OCI-LY1 (cell line): ENCODE results near the gene CA5A.

Experiments used
- H2AFZ ChIP-seq: fragments of 200-600 bp; sonication (generic), shearing (Covaris generic); 2 replicates; pipeline ENCODE4 v1.6.0; 2014; ENCODE audit warnings: antibody characterized with exemption, mild to moderate bottlenecking, low read length
- H3F3A ChIP-seq: fragments of 200-600 bp; sonication (generic), shearing (Covaris generic); 2 replicates; pipeline ENCODE4 v1.6.0; 2014; ENCODE audit warnings: mild to moderate bottlenecking, antibody characterized with exemption, low read length, moderate library complexity; ENCODE audit not compliant: insufficient read depth
- H3K27ac ChIP-seq: fragments of 200-600 bp; sonication (generic); 2 replicates; pipeline ENCODE4 v1.5.1; 2014; ENCODE audit warnings: low read length, mixed run types, mild to moderate bottlenecking, low read depth; ENCODE audit not compliant: poor library complexity, severe bottlenecking
- H3K27me3 ChIP-seq: fragments of 200-600 bp; sonication (generic); 2 replicates; pipeline ENCODE4 v1.6.0; 2014; ENCODE audit warnings: antibody characterized with exemption, mild to moderate bottlenecking, low read length, moderate library complexity; ENCODE audit not compliant: insufficient read depth
- H3K36me3 ChIP-seq: fragments of 200-600 bp; sonication (generic); 2 replicates; pipeline ENCODE4 v1.6.1; 2014; ENCODE audit warnings: mild to moderate bottlenecking, antibody characterized with exemption, low read length, moderate library complexity, mixed read lengths; ENCODE audit not compliant: insufficient read depth
- H3K4me1 ChIP-seq: fragments of 200-600 bp; sonication (generic); 2 replicates; pipeline ENCODE4 v1.5.1; 2014; ENCODE audit warnings: mild to moderate bottlenecking, low read length, moderate library complexity; ENCODE audit not compliant: insufficient read depth, severe bottlenecking
- H3K4me2 ChIP-seq: fragments of 200-600 bp; sonication (generic), shearing (Covaris generic); 2 replicates; pipeline ENCODE4 v1.6.1; 2014; ENCODE audit warnings: low read length
- H3K4me3 ChIP-seq: fragments of 200-600 bp; sonication (generic); 2 replicates; pipeline ENCODE4 v1.5.1; 2014; ENCODE audit warnings: low read length, low read depth, mild to moderate bottlenecking, mixed read lengths; ENCODE audit not compliant: poor library complexity, severe bottlenecking
- H3K79me2 ChIP-seq: fragments of 200-600 bp; shearing (Covaris generic); 2 replicates; pipeline ENCODE4 v1.6.1; 2016; ENCODE audit warnings: mixed run types, low read length, mixed read lengths; ENCODE audit not compliant: insufficient read depth
- H3K9ac ChIP-seq: fragments of 200-600 bp; sonication (generic), shearing (Covaris generic); 2 replicates; pipeline ENCODE4 v1.6.1; 2014; ENCODE audit warnings: mild to moderate bottlenecking, low read length, mixed read lengths
- H3K9me2 ChIP-seq: fragments of 200-600 bp; sonication (generic), shearing (Covaris generic); 2 replicates; pipeline ENCODE4 v1.6.1; 2014; ENCODE audit warnings: low read depth, mild to moderate bottlenecking, low read length, mixed read lengths
- H3K9me3 ChIP-seq: fragments of 200-600 bp; shearing (Covaris generic); 2 replicates; pipeline ENCODE4 v1.6.1; 2014; ENCODE audit warnings: low read length, mixed read lengths
- H4K20me1 ChIP-seq: fragments of 200-600 bp; sonication (generic), shearing (Covaris generic); 2 replicates; pipeline ENCODE4 v1.6.0; 2016; ENCODE audit warnings: mild to moderate bottlenecking, low read length; ENCODE audit not compliant: insufficient read depth
- CTCF ChIP-seq: fragments of 200-600 bp; sonication (generic), shearing (Covaris generic); IDR thresholded peaks from 2 replicates; pipeline ENCODE4 v1.5.1; 2017; ENCODE audit warnings: mild to moderate bottlenecking, antibody characterized with exemption, low read length, moderate library complexity, mixed read lengths
- EZH2 ChIP-seq: fragments of 200-600 bp; sonication (generic), shearing (Covaris generic); IDR thresholded peaks from 2 replicates; pipeline ENCODE4 v1.8.0; 2017; ENCODE audit warnings: borderline replicate concordance, mixed run types, mild to moderate bottlenecking, antibody characterized with exemption, low read length, moderate library complexity, mixed read lengths

CA5A gene

GRCh38 chr16:87838643-87839541, 97.4 kb downstream of the CA5A start:
- Histone ChIP-seq H3K36me3 (peaks cover 95% of the 10 kb centered on the region), H4K20me1 (no peaks in the 10 kb centered on the region), H3K27me3 (no peaks in the 10 kb centered on the region), H3K79me2 (no peaks in the 10 kb centered on the region), H2AFZ (no peak overlapping the region), H3K9me3 (no peaks in the 10 kb centered on the region), H3K9me2 (no peaks in the 10 kb centered on the region), H3K4me2 (no peak overlapping the region), H3K9ac (no peak overlapping the region), H3K4me1 (peaks cover 26% of the 10 kb centered on the region), H3F3A (no peaks in the 10 kb centered on the region), H3K27ac (no peak overlapping the region), H3K4me3 (no peak overlapping the region)
- TF ChIP-seq EZH2 (no peak), CTCF (no peak)
